HG02642 (cell line): Measurements from ENCODE around the gene DPYSL3.

Experiments
- ATAC-seq: cut with Tn5 transposase; IDR thresholded peaks from one replicate; pipeline ENCODE4 v1.9.1; 2021; ENCODE audit warnings: mild to moderate bottlenecking; ENCODE audit not compliant: unreplicated experiment, poor library complexity

DPYSL3 gene

GRCh38 chr5:147479949-147480348, 29.9 kb downstream of the DPYSL3 start:
- no peak for ATAC-seq

GRCh38 chr5:147479444-147479843, 30.4 kb downstream of the DPYSL3 start:
- ATAC-seq = no peak

GRCh38 chr5:147474140-147474539, 35.7 kb downstream of the DPYSL3 start:
- no peak for ATAC-seq

GRCh38 chr5:147472664-147473475, 37.0 kb downstream of the DPYSL3 start:
- ATAC-seq = no peak

GRCh38 chr5:147467973-147468508, 41.8 kb downstream of the DPYSL3 start:
- no peak for ATAC-seq

- ATAC-seq = no peak
Observed at GRCh38 chr5:147466360-147466980, 43.4 kb downstream of the DPYSL3 start.

GRCh38 chr5:147465747-147466146, 44.1 kb downstream of the DPYSL3 start:
- no peak for ATAC-seq

GRCh38 chr5:147464211-147464610, 45.7 kb downstream of the DPYSL3 start:
- ATAC-seq = no peak

GRCh38 chr5:147461915-147462314, 48.0 kb downstream of the DPYSL3 start:
- ATAC-seq = no peak

- ATAC-seq = no peak
Observed at GRCh38 chr5:147460380-147460779, 49.5 kb downstream of the DPYSL3 start.

GRCh38 chr5:147458581-147458980, 51.3 kb downstream of the DPYSL3 start:
- ATAC-seq = no peak

GRCh38 chr5:147455822-147456450, 53.9 kb downstream of the DPYSL3 start:
- ATAC-seq = no peak

GRCh38 chr5:147454996-147455677, 54.7 kb downstream of the DPYSL3 start:
- ATAC-seq = no peak

GRCh38 chr5:147453875-147454814, 55.7 kb downstream of the DPYSL3 start:
- ATAC-seq = peak; percentile 89

GRCh38 chr5:147452165-147452811, 57.6 kb downstream of the DPYSL3 start:
- no peak for ATAC-seq

- no peak for ATAC-seq
Observed at GRCh38 chr5:147451193-147451592, 58.7 kb downstream of the DPYSL3 start.

- ATAC-seq = no peak
Observed at GRCh38 chr5:147450606-147451005, 59.3 kb downstream of the DPYSL3 start.

GRCh38 chr5:147448766-147449165, 61.1 kb downstream of the DPYSL3 start:
- ATAC-seq = no peak

- ATAC-seq = no peak
Observed at GRCh38 chr5:147446523-147446922, 63.3 kb downstream of the DPYSL3 start.
